Fibroblast of the aortic adventitia (primary cell): ENCODE measurements around the gene SLC25A30. TPM values are rescaled to one million over a fixed set of nuclear protein-coding genes. Genes with fewer than 3 reads are reported as not detected.

Experiments used
- DNase-seq: peaks from one replicate; pipeline ENCODE4 v3.0.0-alpha.2; 2010; ENCODE audit warnings: low read depth
- H3K4me3 ChIP-seq: 2 replicates; pipeline ENCODE4 v1.5.1; 2011; ENCODE audit warnings: low read depth, mild to moderate bottlenecking, control low read depth, low read length, moderate library complexity
- total RNA-seq: library from RNA; depleted of rRNA; stranded (reverse); fragments of >200 nt; gene quantifications from 2 replicates; pipeline ENCODE4 v1.2.3, GENCODE V29; 2012; ENCODE audit warnings: low replicate concordance
- TF ChIP-seq, protein P1 (sequence below): IDR thresholded peaks from 2 replicates; pipeline ENCODE4 v1.5.1; 2011; ENCODE audit warnings: mild to moderate bottlenecking, low read length, control low read depth, inconsistent platforms; ENCODE audit not compliant: insufficient read depth

Gene SLC25A30
- total RNA-seq, 1 donor, result 10.4 TPM

DNA sequence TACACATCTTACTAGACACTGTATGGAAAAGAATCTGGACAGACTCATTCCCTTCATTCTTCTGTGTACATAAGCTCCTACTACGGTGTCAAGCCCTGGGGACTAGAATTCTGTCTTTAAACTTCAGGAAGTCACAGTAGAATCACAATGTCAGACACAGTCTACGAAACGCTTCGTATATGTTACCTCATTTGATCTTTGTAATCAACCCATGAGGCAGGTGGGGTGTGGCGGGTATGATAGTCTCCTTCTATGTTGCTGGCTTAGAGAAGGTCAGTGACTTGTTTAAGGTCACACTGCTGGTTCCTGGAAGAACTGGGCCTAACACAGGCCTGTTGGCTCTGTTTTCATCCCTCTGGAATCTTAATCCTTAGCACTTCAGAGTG, 45.0 kb downstream of the SLC25A30 start:
- no peak overlapping the region for H3K4me3 ChIP-seq
- TF ChIP-seq, protein P1, sequence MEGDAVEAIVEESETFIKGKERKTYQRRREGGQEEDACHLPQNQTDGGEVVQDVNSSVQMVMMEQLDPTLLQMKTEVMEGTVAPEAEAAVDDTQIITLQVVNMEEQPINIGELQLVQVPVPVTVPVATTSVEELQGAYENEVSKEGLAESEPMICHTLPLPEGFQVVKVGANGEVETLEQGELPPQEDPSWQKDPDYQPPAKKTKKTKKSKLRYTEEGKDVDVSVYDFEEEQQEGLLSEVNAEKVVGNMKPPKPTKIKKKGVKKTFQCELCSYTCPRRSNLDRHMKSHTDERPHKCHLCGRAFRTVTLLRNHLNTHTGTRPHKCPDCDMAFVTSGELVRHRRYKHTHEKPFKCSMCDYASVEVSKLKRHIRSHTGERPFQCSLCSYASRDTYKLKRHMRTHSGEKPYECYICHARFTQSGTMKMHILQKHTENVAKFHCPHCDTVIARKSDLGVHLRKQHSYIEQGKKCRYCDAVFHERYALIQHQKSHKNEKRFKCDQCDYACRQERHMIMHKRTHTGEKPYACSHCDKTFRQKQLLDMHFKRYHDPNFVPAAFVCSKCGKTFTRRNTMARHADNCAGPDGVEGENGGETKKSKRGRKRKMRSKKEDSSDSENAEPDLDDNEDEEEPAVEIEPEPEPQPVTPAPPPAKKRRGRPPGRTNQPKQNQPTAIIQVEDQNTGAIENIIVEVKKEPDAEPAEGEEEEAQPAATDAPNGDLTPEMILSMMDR, result no peak
- DNase-seq, result no peak

DNA sequence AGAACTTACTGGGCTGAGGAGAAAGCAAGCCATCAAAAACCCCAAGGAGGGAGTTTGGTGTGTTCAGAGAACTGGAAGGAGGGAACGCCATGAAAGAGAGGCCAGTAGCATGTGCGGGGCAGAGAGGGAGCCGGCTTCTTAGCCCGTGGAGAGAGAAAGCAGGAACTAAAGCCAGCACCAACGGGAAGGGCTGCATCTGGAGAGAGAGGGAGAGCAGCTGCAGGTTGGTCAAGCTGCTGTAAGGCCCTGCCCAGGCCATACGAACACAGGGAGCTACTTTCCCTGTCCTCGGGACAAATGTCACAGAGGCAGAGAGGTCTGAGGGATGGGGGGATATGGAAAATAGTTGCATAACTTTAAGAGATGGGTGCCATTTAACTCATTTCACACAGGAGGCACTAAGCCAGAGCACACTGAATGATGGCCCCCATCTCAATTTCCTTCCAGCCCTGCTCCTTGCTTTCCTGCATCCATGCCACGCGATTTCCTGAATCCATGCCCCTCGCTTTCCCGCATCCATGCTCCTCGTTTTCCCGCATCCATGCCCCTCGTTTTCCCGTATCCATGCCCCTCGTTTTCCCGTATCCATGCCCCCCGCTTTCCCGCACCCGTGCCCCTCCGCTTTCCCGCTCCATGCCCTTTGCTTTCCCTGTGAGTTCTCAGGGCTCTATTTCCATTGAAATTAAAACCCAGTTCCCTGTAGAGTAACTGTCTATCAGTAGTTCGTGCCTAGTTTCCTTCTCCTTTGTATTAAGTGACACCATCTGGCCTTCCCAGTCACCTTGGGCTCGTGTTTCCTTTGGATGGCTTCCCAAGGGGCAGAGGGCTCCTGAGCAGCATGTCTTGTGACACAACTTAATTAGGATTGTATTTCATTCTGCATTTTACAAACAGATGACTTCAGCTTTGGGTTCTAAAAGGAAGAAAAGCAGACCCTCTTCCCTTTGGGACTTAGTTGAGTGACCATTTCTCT, 45.7 kb downstream of the SLC25A30 start:
- DNase-seq, result no peak
- TF ChIP-seq, protein P1, result no peak
- no peak overlapping the region for H3K4me3 ChIP-seq

DNA sequence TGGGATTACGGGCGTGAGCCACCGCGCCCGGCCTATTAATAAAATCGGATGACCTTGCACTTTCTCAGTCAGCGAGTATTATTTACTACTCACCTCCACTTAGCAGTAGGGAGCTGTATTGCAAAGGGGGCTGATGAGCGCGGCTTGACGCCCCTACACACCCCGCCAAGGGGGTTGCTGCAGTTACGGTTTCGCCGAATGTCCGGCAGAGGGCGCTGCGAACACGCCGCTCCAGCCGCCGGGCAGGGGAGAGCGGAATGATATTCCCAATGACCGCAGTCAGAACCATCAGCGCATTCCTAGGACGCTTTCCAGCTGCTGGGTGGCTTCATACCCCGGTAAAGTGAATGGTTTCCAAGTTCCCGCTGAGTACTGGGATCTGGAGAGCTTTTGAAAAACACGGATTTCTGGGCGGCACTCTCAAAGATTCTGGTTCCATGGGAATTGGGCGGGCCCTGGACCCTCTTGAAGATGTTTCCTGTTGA, 47.2 kb downstream of the SLC25A30 start:
- H3K4me3 ChIP-seq, result no peak overlapping the region
- TF ChIP-seq, protein P1, result peak; percentile 92
- peak; percentile 90 for DNase-seq

DNA sequence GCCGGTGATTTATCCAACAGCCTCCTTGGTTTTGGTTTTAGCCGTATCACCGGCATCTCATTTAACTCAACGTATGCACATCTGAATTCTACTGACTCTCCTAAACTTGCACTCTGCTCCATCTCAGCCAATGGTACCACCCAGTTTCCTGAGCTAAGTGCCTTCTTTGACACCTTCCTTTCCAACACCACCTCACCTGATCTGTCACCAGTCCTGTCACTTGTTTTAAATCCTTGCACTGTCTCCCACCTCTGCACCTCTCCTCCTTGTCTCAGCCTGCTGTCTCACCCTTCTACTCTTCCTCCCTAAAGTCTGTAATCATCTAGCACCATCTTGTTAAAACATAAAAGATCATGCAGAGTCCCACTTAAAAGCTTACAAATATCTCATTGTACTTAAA, 49.1 kb downstream of the SLC25A30 start:
- no peak for DNase-seq
- H3K4me3 ChIP-seq, result no peak overlapping the region
- TF ChIP-seq, protein P1, result no peak

DNA sequence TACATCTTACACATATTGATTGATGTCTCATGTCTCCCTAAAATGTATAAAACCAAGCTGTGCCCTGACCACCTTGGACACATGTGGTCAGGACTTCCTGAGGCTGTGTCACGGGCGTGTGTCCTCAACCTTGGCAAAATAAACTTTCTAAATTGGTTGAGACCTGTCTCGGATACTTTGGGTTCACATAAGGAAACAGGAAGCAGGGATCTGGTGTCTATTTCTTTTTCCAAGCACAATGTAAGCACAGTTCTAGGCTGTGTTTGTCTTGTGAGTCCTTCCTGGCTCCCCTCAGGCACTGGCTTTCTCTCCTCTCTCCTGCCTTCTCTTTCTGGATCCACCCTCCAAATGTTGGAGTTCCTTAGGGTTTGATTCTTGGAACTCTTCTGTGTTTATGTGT, 49.6 kb downstream of the SLC25A30 start:
- no peak overlapping the region for H3K4me3 ChIP-seq
- DNase-seq, result no peak
- TF ChIP-seq, protein P1, result no peak

DNA sequence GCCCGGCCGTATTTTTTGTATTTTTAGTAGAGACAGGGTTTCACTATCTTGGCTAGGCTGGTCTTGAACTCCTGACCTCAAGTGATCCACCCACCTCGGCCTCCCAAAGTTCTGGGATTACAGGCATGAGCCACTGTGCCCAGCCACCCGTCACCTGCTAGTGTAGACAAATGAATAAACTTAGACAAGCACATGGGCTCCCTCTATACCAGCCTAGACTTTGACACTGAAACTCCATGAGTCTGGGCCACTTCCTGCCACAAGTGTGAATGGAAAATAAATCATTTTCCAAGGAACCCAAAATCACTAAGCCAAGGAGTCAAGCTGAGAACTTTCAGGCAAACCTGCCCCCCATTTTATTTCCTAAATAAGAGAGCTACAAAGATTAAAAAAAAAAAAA, 50.2 kb downstream of the SLC25A30 start:
- DNase-seq, result no peak
- TF ChIP-seq, protein P1, result no peak
- H3K4me3 ChIP-seq, result no peak overlapping the region
